Upper lobe of left lung (tissue), 4 donors: Measurements from ENCODE around the gene GORASP1.

Experiments
- CTCF ChIP-seq, 6 experiments: fragments of 450-650 bp in 4 of 6; fragments of 200-600 bp in 2 of 6; sonication (generic) in 2 of 6; IDR thresholded peaks; one replicate each; pipeline ENCODE4 v1.5.1; 2016 to 2019; ENCODE audit warnings: antibody characterized with exemption in 6 of 6
- POLR2AphosphoS5 ChIP-seq, 2 donors: sonication (generic); formaldehyde crosslinking; IDR thresholded peaks; one replicate each; pipeline ENCODE4 v1.5.1; 2017; ENCODE audit warnings: antibody characterized with exemption in 2 of 2

GRCh38 chr3:39107388-39108199 lies at the start of gene GORASP1, which contains the start of gene TTC21A:
- TF ChIP-seq CTCF (IDR thresholded peaks at IDR 0.05) (peak in 1 of 6 experiments; percentile 33), POLR2AphosphoS5 (IDR thresholded peaks at IDR 0.05) (peak; percentile 81 to 89)
